ENCODE data around the gene PMEL.

GRCh38 chr12:55963760-55964159 is 2.1 kb downstream of the PMEL start:
- no peak for TF ChIP-seq EZH2 (IDR thresholded peaks at IDR 0.05; ENCODE audit: low read length)
- TF ChIP-seq, protein P1, sequence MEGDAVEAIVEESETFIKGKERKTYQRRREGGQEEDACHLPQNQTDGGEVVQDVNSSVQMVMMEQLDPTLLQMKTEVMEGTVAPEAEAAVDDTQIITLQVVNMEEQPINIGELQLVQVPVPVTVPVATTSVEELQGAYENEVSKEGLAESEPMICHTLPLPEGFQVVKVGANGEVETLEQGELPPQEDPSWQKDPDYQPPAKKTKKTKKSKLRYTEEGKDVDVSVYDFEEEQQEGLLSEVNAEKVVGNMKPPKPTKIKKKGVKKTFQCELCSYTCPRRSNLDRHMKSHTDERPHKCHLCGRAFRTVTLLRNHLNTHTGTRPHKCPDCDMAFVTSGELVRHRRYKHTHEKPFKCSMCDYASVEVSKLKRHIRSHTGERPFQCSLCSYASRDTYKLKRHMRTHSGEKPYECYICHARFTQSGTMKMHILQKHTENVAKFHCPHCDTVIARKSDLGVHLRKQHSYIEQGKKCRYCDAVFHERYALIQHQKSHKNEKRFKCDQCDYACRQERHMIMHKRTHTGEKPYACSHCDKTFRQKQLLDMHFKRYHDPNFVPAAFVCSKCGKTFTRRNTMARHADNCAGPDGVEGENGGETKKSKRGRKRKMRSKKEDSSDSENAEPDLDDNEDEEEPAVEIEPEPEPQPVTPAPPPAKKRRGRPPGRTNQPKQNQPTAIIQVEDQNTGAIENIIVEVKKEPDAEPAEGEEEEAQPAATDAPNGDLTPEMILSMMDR (optimal IDR thresholded peaks at IDR 0.05 in 1 of 3, IDR thresholded peaks at IDR 0.05 in 1 of 3, conservative IDR thresholded peaks at IDR 0.05 in 1 of 3; ENCODE audit: extremely low read depth in 1 of 3, insufficient read depth in 2 of 3, low read length in 3 of 3) = no peak

Measured in keratinocyte (primary cell).